Smooth muscle cell (in vitro differentiated cells): ENCODE measurements around the gene SNTG2. TPM values are rescaled to one million over a fixed set of nuclear protein-coding genes. Genes with fewer than 3 reads are reported as not detected.

Experiments used
- DNase-seq: peaks from one replicate; lab custom pipeline; 2025; ENCODE audit not compliant: unreplicated experiment; lab: John Stamatoyannopoulos, UW
- H2AFZ ChIP-seq: fragments of 200-600 bp; sonication (generic); 2 replicates; pipeline ENCODE4 v1.6.0; 2016; ENCODE audit warnings: antibody characterized with exemption, low read depth, mild to moderate bottlenecking
- H3F3A ChIP-seq: fragments of 200-600 bp; sonication (generic); 2 replicates; pipeline ENCODE4 v1.6.0; 2017; ENCODE audit warnings: antibody characterized with exemption, low read depth
- H3K27ac ChIP-seq: fragments of 200-600 bp; sonication (generic); 2 replicates; pipeline ENCODE4 v1.5.1; 2016; ENCODE audit warnings: low read depth, mild to moderate bottlenecking
- H3K27me3 ChIP-seq: fragments of 200-600 bp; sonication (generic); 2 replicates; pipeline ENCODE4 v1.6.1; 2016; ENCODE audit warnings: low read depth, mild to moderate bottlenecking
- H3K36me3 ChIP-seq: fragments of 200-600 bp; sonication (generic); 2 replicates; pipeline ENCODE4 v1.5.1; 2016; ENCODE audit warnings: low read depth
- H3K4me1 ChIP-seq: fragments of 200-600 bp; sonication (generic); 2 replicates; pipeline ENCODE4 v1.5.1; 2016; ENCODE audit warnings: low read depth
- H3K4me2 ChIP-seq: fragments of 200-600 bp; sonication (generic); 2 replicates; pipeline ENCODE4 v1.6.0; 2016; ENCODE audit warnings: mild to moderate bottlenecking
- H3K4me3 ChIP-seq: fragments of 200-600 bp; sonication (generic); 2 replicates; pipeline ENCODE4 v1.5.1; 2016; ENCODE audit warnings: mild to moderate bottlenecking
- H3K79me2 ChIP-seq: fragments of 200-600 bp; sonication (generic); 2 replicates; pipeline ENCODE4 v1.6.0; 2016; ENCODE audit warnings: low read depth, mild to moderate bottlenecking
- H3K9ac ChIP-seq: fragments of 200-600 bp; sonication (generic); 2 replicates; pipeline ENCODE4 v1.6.0; 2016; ENCODE audit warnings: low read depth
- H3K9me3 ChIP-seq: fragments of 200-600 bp; sonication (generic); replicated peaks from 2 replicates; pipeline ENCODE4 v1.5.1; 2016; ENCODE audit warnings: low read depth
- H4K20me1 ChIP-seq: fragments of 200-600 bp; sonication (generic); 2 replicates; pipeline ENCODE4 v1.6.0; 2016; ENCODE audit warnings: low read depth
- CTCF ChIP-seq: fragments of 200-600 bp; sonication (generic); IDR thresholded peaks from 2 replicates; pipeline ENCODE4 v1.5.1; 2017; ENCODE audit warnings: borderline replicate concordance, mild to moderate bottlenecking, antibody characterized with exemption; ENCODE audit not compliant: insufficient read depth, poor library complexity, severe bottlenecking
- WGBS: methylation state at CpG from one replicate; pipeline ENCODE4 v1.1.7; 2016; ENCODE audit warnings: low lambda C conversion rate; 5-methylcytosine and 5-hydroxymethylcytosine counted together
- polyA plus RNA-seq: library from polyadenylated mRNA; unstranded; fragments of >200 nt; fragmentation: Nextera tagmentation; extraction: Ambion mirVana; gene quantifications from 2 replicates; pipeline ENCODE4 v1.2.1, GENCODE V29; 2016
- total RNA-seq: library from RNA; depleted of rRNA; stranded (reverse); fragments of >200 nt; gene quantifications from 2 replicates; pipeline ENCODE4 v1.2.3, GENCODE V29; 2014

Gene SNTG2
- total and polyA plus RNA-seq, 2 experiments from 2014 or later, result 0.56 TPM; not detected in 1

GRCh38 chr2:945104-945503 lies 5.5 kb upstream of the SNTG2 start:
- Histone ChIP-seq H3K4me3 (no peak overlapping the region), H4K20me1 (no peaks in the 10 kb centered on the region), H3K9ac (no peak overlapping the region), H3K27me3 (peaks cover 45% of the 10 kb centered on the region), H3F3A (no peaks in the 10 kb centered on the region), H3K9me3 (peaks cover 6% of the 10 kb centered on the region), H3K79me2 (no peaks in the 10 kb centered on the region), H3K36me3 (no peaks in the 10 kb centered on the region), H2AFZ (no peak overlapping the region), H3K4me2 (no peak overlapping the region), H3K27ac (no peak overlapping the region), H3K4me1 (peaks cover 9% of the 10 kb centered on the region)
- TF ChIP-seq CTCF, result no peak
- no peak for DNase-seq
- WGBS, result 91% methylated on average over 5 of the region's 5 CpGs

GRCh38 chr2:946073-946948 lies 4.3 kb upstream of the SNTG2 start:
- Histone ChIP-seq H3K4me2 (no peak overlapping the region), H2AFZ (no peak overlapping the region), H3K27ac (no peak overlapping the region), H3K9me3 (peaks cover 6% of the 10 kb centered on the region), H3K79me2 (no peaks in the 10 kb centered on the region), H3K9ac (no peak overlapping the region), H4K20me1 (no peaks in the 10 kb centered on the region), H3K4me1 (peaks cover 13% of the 10 kb centered on the region), H3K4me3 (no peak overlapping the region), H3F3A (no peaks in the 10 kb centered on the region), H3K27me3 (peaks cover 56% of the 10 kb centered on the region), H3K36me3 (no peaks in the 10 kb centered on the region)
- WGBS, result 90% methylated on average over 6 of the region's 6 CpGs
- no peak for TF ChIP-seq CTCF
- no peak for DNase-seq

GRCh38 chr2:949384-950079 lies 1.1 kb upstream of the SNTG2 start:
- Histone ChIP-seq H4K20me1 (no peaks in the 10 kb centered on the region), H3K9me3 (peaks cover 3% of the 10 kb centered on the region), H3K9ac (no peak overlapping the region), H3K79me2 (no peaks in the 10 kb centered on the region), H2AFZ (peak overlapping the region; percentile 75), H3K27me3 (peaks cover 76% of the 10 kb centered on the region), H3K4me2 (peak overlapping the region; percentile 97), H3K27ac (no peak overlapping the region), H3K4me1 (peaks cover 19% of the 10 kb centered on the region), H3K36me3 (no peaks in the 10 kb centered on the region), H3F3A (no peaks in the 10 kb centered on the region), H3K4me3 (peak overlapping the region; percentile 57)
- 4% methylated on average over 23 of the region's 28 CpGs for WGBS
- DNase-seq, result no peak
- no peak for TF ChIP-seq CTCF
